A673 (cell line): ENCODE data around the gene CLGN.

Source experiments
- EZH2 ChIP-seq: fragments of 200-600 bp; sonication (generic); IDR thresholded peaks from 2 replicates; pipeline ENCODE4 v1.6.1; 2017; ENCODE audit warnings: borderline replicate concordance, low read depth, mild to moderate bottlenecking, mixed read lengths, antibody characterized with exemption, low read length; ENCODE audit not compliant: poor library complexity, severe bottlenecking
- TF ChIP-seq, protein P1 (sequence below): fragments of 300-800, 200-600 bp; sonication (generic); conservative IDR thresholded peaks from 2 replicates; pipeline ENCODE4 v1.5.1; 2017; ENCODE audit warnings: low read depth, mild to moderate bottlenecking, antibody characterized with exemption, low read length, moderate library complexity, mixed read lengths

DNA sequence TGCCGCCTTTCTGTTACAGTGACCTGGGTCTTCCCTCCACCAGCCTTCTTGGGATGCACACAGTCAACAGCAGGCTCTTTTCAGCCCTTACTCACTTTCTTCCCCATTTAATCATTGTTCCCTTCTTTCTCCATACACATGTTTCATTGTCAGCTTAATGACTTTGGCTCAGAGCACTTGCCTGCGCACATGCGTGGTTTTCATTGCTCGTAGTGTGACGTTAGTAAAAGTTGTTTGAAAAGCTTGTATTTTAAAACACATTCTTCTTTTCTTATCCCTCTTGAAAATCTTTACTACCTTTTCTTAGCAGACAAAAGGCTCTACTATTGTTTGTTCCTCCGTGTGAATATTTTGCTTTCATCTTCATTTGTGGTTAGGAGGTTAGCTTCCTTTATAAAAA is 73.7 kb downstream of the CLGN start:
- TF ChIP-seq, protein P1, sequence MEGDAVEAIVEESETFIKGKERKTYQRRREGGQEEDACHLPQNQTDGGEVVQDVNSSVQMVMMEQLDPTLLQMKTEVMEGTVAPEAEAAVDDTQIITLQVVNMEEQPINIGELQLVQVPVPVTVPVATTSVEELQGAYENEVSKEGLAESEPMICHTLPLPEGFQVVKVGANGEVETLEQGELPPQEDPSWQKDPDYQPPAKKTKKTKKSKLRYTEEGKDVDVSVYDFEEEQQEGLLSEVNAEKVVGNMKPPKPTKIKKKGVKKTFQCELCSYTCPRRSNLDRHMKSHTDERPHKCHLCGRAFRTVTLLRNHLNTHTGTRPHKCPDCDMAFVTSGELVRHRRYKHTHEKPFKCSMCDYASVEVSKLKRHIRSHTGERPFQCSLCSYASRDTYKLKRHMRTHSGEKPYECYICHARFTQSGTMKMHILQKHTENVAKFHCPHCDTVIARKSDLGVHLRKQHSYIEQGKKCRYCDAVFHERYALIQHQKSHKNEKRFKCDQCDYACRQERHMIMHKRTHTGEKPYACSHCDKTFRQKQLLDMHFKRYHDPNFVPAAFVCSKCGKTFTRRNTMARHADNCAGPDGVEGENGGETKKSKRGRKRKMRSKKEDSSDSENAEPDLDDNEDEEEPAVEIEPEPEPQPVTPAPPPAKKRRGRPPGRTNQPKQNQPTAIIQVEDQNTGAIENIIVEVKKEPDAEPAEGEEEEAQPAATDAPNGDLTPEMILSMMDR, result no peak
- TF ChIP-seq EZH2, result no peak
